Body of pancreas (tissue), 4 donors: Measurements from ENCODE around the gene KCNK17. TPM values are rescaled to one million over a fixed set of nuclear protein-coding genes. Genes with fewer than 3 reads are reported as not detected.

ENCODE experiments used
- ATAC-seq: fragments of 150-250 bp; one replicate; pipeline ENCODE4 v1.9.1; 2016
- DNase-seq, 4 donors: peaks; one replicate each; pipeline ENCODE4 v3.0.0-alpha.2; 2019
- H3K27ac ChIP-seq, 4 donors: fragments of 200-600 bp; sonication (generic); 1 replicate in 3 of 4; 2 replicates in 1 of 4; pipeline versions ENCODE4 v1.5.1 to v1.6.1; 2016 to 2019; ENCODE audit warnings: mild to moderate bottlenecking in 1 of 4, mixed read lengths in 1 of 4, moderate library complexity in 1 of 4
- H3K27me3 ChIP-seq, 2 donors: fragments of 200-600 bp; sonication (generic); one replicate each; pipeline ENCODE4 v1.6.0; 2016; ENCODE audit warnings: mild to moderate bottlenecking in 1 of 2
- H3K36me3 ChIP-seq, 2 donors: fragments of 200-600 bp; sonication (generic); replicated peaks in 1 of 2; 2 replicates each; pipeline ENCODE4 v1.5.1; 2016; ENCODE audit warnings: low read depth in 2 of 2; ENCODE audit not compliant: insufficient read depth in 1 of 2
- H3K4me1 ChIP-seq: fragments of 200-600 bp; sonication (generic); one replicate; pipeline ENCODE4 v1.6.0; 2016
- H3K4me3 ChIP-seq, 2 donors: fragments of 200-600 bp; sonication (generic); 1 replicate in 1 of 2; 2 replicates in 1 of 2; pipeline ENCODE4 v1.5.1; 2016 to 2019
- H3K9me3 ChIP-seq, 3 donors: fragments of 200-600 bp; sonication (generic); 1 replicate in 2 of 3; 2 replicates in 1 of 3; pipeline ENCODE4 v1.5.1; 2016
- POLR2A ChIP-seq, 3 donors: fragments of 450-650 bp; IDR thresholded peaks; one replicate each; pipeline ENCODE4 v1.6.1; 2016; ENCODE audit warnings: antibody characterized with exemption in 3 of 3, mild to moderate bottlenecking in 2 of 3
- WGBS, 2 donors: methylation state at CpG; one replicate each; pipeline ENCODE4 v1.1.5; 2017; 5-methylcytosine and 5-hydroxymethylcytosine counted together
- intact Hi-C: fragments of 100-400 bp; cut with DNase I; formaldehyde crosslinking; loops from one replicate; pipeline ENCODE4 v1.15.1; 2023
- total RNA-seq, 2 donors: library from RNA; depleted of rRNA; stranded (reverse); fragments of >200 nt; gene quantifications; one replicate each; pipeline ENCODE4 v1.1.0, GENCODE V29; 2016
- TF ChIP-seq, protein P1 (sequence below), 7 experiments: fragments of 450-650 bp in 4 of 7; fragments of 200-600 bp in 3 of 7; sonication (generic) in 3 of 7; IDR thresholded peaks; one replicate each; pipeline ENCODE4 v1.5.1; 2016 to 2019; ENCODE audit warnings: antibody characterized with exemption in 7 of 7

KCNK17 gene
- total RNA-seq, 2 donors from 2014 or later, result 1.6 to 2.3 TPM

- 43 to 56% methylated on average over 3 to 8 of the region's 8 CpGs for WGBS, 2 donors
- H3K9me3 ChIP-seq, result no peaks in the 10 kb centered on the region
- TF ChIP-seq POLR2A (IDR thresholded peaks at IDR 0.05), result no peak
- TF ChIP-seq, protein P1, sequence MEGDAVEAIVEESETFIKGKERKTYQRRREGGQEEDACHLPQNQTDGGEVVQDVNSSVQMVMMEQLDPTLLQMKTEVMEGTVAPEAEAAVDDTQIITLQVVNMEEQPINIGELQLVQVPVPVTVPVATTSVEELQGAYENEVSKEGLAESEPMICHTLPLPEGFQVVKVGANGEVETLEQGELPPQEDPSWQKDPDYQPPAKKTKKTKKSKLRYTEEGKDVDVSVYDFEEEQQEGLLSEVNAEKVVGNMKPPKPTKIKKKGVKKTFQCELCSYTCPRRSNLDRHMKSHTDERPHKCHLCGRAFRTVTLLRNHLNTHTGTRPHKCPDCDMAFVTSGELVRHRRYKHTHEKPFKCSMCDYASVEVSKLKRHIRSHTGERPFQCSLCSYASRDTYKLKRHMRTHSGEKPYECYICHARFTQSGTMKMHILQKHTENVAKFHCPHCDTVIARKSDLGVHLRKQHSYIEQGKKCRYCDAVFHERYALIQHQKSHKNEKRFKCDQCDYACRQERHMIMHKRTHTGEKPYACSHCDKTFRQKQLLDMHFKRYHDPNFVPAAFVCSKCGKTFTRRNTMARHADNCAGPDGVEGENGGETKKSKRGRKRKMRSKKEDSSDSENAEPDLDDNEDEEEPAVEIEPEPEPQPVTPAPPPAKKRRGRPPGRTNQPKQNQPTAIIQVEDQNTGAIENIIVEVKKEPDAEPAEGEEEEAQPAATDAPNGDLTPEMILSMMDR (IDR thresholded peaks at IDR 0.05), result no peak
- peak; percentile 28 to 63 (median 42) for DNase-seq
- H3K36me3 ChIP-seq, result no peaks in the 10 kb centered on the region
- intact Hi-C loops, result no loop called here
- ATAC-seq, result peak; percentile 78
- H3K4me3 ChIP-seq, result no peak overlapping the region
- H3K4me1 ChIP-seq, result no peaks in the 10 kb centered on the region
- H3K27ac ChIP-seq, result peak overlapping the region in 3 of 4 donors; percentile 46 to 75 (median 67)
- no peaks in the 10 kb centered on the region for H3K27me3 ChIP-seq
These were observed 33.9 kb downstream of the KCNK17 start for GRCh38 chr6:39280247-39280731.

DNA sequence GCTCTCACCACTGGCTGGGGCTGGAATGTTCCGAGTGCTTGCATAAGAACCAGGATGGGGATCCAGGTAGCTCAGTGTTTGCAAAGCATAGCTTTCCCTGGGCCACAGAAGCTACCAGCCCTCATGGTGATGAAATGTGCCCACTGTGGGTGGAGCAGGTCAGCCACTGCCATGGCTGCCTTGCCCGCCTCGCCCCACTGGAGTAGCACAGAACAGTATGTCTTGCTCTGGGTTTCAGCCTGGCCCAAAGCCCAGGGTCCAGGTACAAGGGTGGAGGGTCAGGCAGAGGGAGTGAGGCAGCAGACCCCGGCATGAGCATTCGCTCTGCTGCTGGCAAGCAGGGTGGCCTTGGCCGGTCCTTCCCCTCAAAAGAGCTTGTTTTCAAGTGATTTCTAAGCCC is 34.7 kb downstream of the KCNK17 start:
- Histone ChIP-seq H3K36me3 (no peaks in the 10 kb centered on the region), H3K4me1 (no peaks in the 10 kb centered on the region), H3K4me3 (no peak overlapping the region), H3K9me3 (no peaks in the 10 kb centered on the region), H3K27me3 (no peaks in the 10 kb centered on the region), H3K27ac (peak overlapping the region in 1 of 4 donors; percentile 67)
- ATAC-seq, result no peak
- DNase-seq, result no peak
- no peak for TF ChIP-seq POLR2A (IDR thresholded peaks at IDR 0.05)
- TF ChIP-seq, protein P1 (IDR thresholded peaks at IDR 0.05), result no peak
- intact Hi-C loops, result no loop called here
- WGBS, 2 donors, result 81 to 89% methylated on average over 6 of the region's 6 CpGs

DNA sequence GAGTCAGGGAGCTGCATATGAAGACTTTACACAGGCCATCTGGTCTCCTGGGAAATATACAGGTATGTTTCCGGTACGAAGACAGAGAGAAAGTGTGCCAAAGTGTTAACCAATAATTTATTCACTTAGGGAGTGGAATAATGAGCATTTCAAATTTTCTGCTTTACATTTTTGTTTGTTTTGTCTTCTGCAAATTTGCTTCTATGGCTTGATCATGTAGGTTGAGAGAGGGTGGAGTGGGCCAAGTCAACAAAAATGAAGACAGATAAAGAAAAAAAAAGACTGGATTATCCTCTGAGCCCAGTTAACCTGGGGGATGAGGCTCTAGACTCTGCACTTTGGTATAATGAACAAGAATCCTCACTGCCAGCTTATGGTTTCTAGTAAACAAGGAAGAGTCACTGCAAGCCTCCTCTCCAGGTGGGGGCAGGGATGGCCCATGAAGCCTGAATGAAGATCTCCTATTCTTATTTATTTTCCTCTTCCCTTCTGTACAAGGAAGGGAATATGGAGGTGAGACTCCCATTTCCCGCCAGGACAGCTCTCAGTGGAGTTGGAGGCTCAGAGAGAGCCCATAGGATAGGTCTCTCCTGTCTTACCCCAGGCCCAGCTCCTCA is 37.7 kb downstream of the KCNK17 start:
- 94% methylated on average over 3 of the region's 3 CpGs for WGBS, 2 donors
- Histone ChIP-seq H3K4me3 (no peak overlapping the region), H3K36me3 (no peaks in the 10 kb centered on the region), H3K4me1 (no peaks in the 10 kb centered on the region), H3K27ac (no peak overlapping the region), H3K9me3 (no peaks in the 10 kb centered on the region), H3K27me3 (no peaks in the 10 kb centered on the region)
- DNase-seq (no peak), ATAC-seq (no peak)
- intact Hi-C loops, result no loop called here
- no peak for TF ChIP-seq POLR2A (IDR thresholded peaks at IDR 0.05)
- TF ChIP-seq, protein P1 (IDR thresholded peaks at IDR 0.05), result no peak

- no peaks in the 10 kb centered on the region for H3K9me3 ChIP-seq
- H3K27ac ChIP-seq, result no peak overlapping the region
- intact Hi-C loops, result no loop called here
- ATAC-seq (no peak), DNase-seq (no peak)
- no peaks in the 10 kb centered on the region for H3K27me3 ChIP-seq
- TF ChIP-seq POLR2A (IDR thresholded peaks at IDR 0.05), result no peak
- TF ChIP-seq, protein P1 (IDR thresholded peaks at IDR 0.05), result no peak
- 61 to 84% methylated on average over 3 of the region's 3 CpGs for WGBS, 2 donors
- H3K4me3 ChIP-seq, result no peak overlapping the region
- H3K4me1 ChIP-seq, result no peaks in the 10 kb centered on the region
- H3K36me3 ChIP-seq, result no peaks in the 10 kb centered on the region
These were observed 39.3 kb downstream of the KCNK17 start for GRCh38 chr6:39274903-39275302.

- 71 to 76% methylated on average over 4 of the region's 4 CpGs for WGBS, 2 donors
- TF ChIP-seq POLR2A (IDR thresholded peaks at IDR 0.05), result no peak
These were observed 39.7 kb downstream of the KCNK17 start for GRCh38 chr6:39274471-39274870.

More at GRCh38 chr6:39274471-39274870, 39.7 kb downstream of the KCNK17 start:
- Histone ChIP-seq H3K9me3 (no peaks in the 10 kb centered on the region), H3K36me3 (no peaks in the 10 kb centered on the region), H3K4me1 (no peaks in the 10 kb centered on the region), H3K27ac (no peak overlapping the region), H3K27me3 (no peaks in the 10 kb centered on the region), H3K4me3 (no peak overlapping the region)
- intact Hi-C loops, result no loop called here
- ATAC-seq (no peak), DNase-seq (no peak)
